Stomach (tissue), 9 donors: ENCODE measurements around the gene C17orf67. TPM values are rescaled to one million over a fixed set of nuclear protein-coding genes. Genes with fewer than 3 reads are reported as not detected.

ENCODE experiments used
- DNase-seq, 2 donors: peaks; one replicate each; pipeline versions ENCODE4 v3.0.0 to v3.0.0-alpha.2; 2013 to 2019
- H3K27ac ChIP-seq, 5 donors: fragments of 200-600 bp in 4 of 5; sonication (generic) in 4 of 5; one replicate each; pipeline ENCODE4 v1.5.1; 2013 to 2019; ENCODE audit warnings: mild to moderate bottlenecking in 1 of 5, moderate library complexity in 1 of 5
- H3K27me3 ChIP-seq, 3 donors: fragments of 200-600 bp; sonication (generic); one replicate each; pipeline ENCODE4 v1.5.1; 2017 to 2019; ENCODE audit warnings: mixed run types in 1 of 3
- H3K36me3 ChIP-seq, 4 donors: fragments of 200-600 bp; sonication (generic); 1 replicate in 3 of 4; 2 replicates in 1 of 4; pipeline ENCODE4 v1.5.1; 2016 to 2019
- H3K4me1 ChIP-seq, 4 donors: fragments of 200-600 bp; sonication (generic); one replicate each; pipeline ENCODE4 v1.5.1; 2016 to 2019
- H3K4me3 ChIP-seq, 4 donors: fragments of 200-600 bp; sonication (generic) in 3 of 4; one replicate each; pipeline ENCODE4 v1.5.1; 2016 to 2019; ENCODE audit warnings: mild to moderate bottlenecking in 1 of 4
- H3K9me3 ChIP-seq, 4 donors: fragments of 200-600 bp; sonication (generic); one replicate each; pipeline ENCODE4 v1.5.1; 2016 to 2019
- EP300 ChIP-seq: sonication (generic); formaldehyde crosslinking; IDR thresholded peaks from one replicate; pipeline ENCODE4 v1.6.1; 2017; ENCODE audit warnings: antibody characterized with exemption
- POLR2A ChIP-seq, 4 donors: fragments of 450-650 bp; IDR thresholded peaks; one replicate each; pipeline ENCODE4 v1.6.1; 2016; ENCODE audit warnings: antibody characterized with exemption in 4 of 4, control low read depth in 2 of 4, mild to moderate bottlenecking in 1 of 4, moderate library complexity in 1 of 4
- POLR2AphosphoS5 ChIP-seq, 3 donors: sonication (generic); formaldehyde crosslinking; IDR thresholded peaks; one replicate each; pipeline ENCODE4 v1.6.1; 2016; ENCODE audit warnings: antibody characterized with exemption in 3 of 3
- WGBS, 5 donors: extraction: QIAGEN DNeasy Blood & Tissue Kit in 3 of 5; methylation state at CpG; one replicate each; pipeline versions ENCODE4 v1.1.5 to v1.1.7; 2013 to 2018; 5-methylcytosine and 5-hydroxymethylcytosine counted together
- intact Hi-C: fragments of 100-400 bp; cut with DNase I; formaldehyde crosslinking; loops from one replicate; pipeline ENCODE4 v1.15.1; 2023; ENCODE audit warnings: low total_unique reads
- polyA plus RNA-seq, 3 donors: library from polyadenylated mRNA; stranded (reverse); fragments of 200-250 nt; gene quantifications; one replicate each; pipeline ENCODE4 v1.2.3, GENCODE V29; 2013
- total RNA-seq, 5 donors: library from RNA; depleted of rRNA; stranded (reverse); fragments of >200 nt; gene quantifications; one replicate each; pipeline versions ENCODE4 v1.1.0 to v1.2.3, GENCODE V29; 2014 to 2016
- TF ChIP-seq, protein P1 (sequence below), 7 experiments: fragments of 450-650 bp in 4 of 7; fragments of 200-600 bp in 3 of 7; sonication (generic) in 3 of 7; IDR thresholded peaks; one replicate each; pipeline ENCODE4 v1.5.1; 2016 to 2019; ENCODE audit warnings: antibody characterized with exemption in 7 of 7, control low read depth in 2 of 7, mild to moderate bottlenecking in 1 of 7
- donor health status: healthy with polysubstance abuse.
- donor health status: Bipolar disorder and iron deficiency.
- donor health status: healthy.

The C17orf67 gene
- total and polyA plus RNA-seq, 8 donors = 0.72 to 4.6 (median 1.5) TPM; not detected in 2

DNA sequence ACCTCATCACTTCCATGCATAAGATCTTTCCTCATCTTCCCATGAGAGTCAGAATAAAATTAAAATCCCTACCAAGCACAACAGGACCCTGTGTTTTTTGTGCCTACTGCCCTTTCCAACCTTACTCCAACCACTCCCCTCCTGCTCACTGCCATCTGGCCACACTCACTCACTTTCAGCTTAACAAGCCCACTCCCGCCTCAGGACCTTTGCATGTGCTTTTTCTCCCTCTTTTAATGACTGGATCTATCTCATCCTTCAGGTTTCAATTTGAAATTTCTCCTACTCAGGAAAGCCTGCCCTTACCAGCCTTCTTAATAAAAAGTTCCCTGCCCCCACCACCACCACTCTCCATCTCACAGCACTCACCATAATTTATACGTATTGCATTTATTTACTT is 14.7 kb downstream of the C17orf67 start:
- intact Hi-C loops = no loop called here
- Histone ChIP-seq H3K27me3 (no peaks in the 10 kb centered on the region), H3K9me3 (no peaks in the 10 kb centered on the region), H3K4me1 (peaks cover 0 to 10% (median 6%) of the 10 kb centered on the region in 4 donors), H3K4me3 (no peak overlapping the region), H3K36me3 (peaks cover 0 to 2% (median 0%) of the 10 kb centered on the region in 4 donors), H3K27ac (no peak overlapping the region)
- 77 to 88% (median 87%) methylated on average over 2 of the region's 2 CpGs for WGBS, 5 donors
- TF ChIP-seq, protein P1, sequence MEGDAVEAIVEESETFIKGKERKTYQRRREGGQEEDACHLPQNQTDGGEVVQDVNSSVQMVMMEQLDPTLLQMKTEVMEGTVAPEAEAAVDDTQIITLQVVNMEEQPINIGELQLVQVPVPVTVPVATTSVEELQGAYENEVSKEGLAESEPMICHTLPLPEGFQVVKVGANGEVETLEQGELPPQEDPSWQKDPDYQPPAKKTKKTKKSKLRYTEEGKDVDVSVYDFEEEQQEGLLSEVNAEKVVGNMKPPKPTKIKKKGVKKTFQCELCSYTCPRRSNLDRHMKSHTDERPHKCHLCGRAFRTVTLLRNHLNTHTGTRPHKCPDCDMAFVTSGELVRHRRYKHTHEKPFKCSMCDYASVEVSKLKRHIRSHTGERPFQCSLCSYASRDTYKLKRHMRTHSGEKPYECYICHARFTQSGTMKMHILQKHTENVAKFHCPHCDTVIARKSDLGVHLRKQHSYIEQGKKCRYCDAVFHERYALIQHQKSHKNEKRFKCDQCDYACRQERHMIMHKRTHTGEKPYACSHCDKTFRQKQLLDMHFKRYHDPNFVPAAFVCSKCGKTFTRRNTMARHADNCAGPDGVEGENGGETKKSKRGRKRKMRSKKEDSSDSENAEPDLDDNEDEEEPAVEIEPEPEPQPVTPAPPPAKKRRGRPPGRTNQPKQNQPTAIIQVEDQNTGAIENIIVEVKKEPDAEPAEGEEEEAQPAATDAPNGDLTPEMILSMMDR (IDR thresholded peaks at IDR 0.05) = no peak
- TF ChIP-seq POLR2AphosphoS5 (IDR thresholded peaks at IDR 0.05) (no peak), EP300 (no peak), POLR2A (IDR thresholded peaks at IDR 0.05) (no peak)
- DNase-seq = no peak

DNA sequence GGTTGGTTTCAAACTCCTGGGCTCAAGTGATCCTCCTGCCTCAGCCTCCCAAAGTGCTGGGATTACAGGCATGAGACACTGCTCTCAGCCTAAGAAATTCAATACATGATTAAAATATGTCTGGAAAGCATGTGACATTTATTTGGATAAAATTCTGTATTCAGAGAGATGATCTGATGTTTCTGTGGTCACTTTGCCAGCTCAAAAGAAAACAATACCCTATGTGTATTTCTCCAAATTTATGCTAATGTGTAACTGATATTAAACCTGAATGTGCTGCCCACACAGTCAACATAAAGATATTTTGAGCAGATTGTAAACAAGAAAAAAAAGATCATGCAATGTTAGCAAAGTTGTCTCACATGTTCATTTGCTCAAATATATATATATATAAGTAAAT is 16.7 kb downstream of the C17orf67 start:
- H3K27me3 ChIP-seq = no peaks in the 10 kb centered on the region
- H3K27ac ChIP-seq = no peak overlapping the region
- DNase-seq = no peak
- H3K4me3 ChIP-seq = no peak overlapping the region
- intact Hi-C loops = no loop called here
- H3K4me1 ChIP-seq = peaks cover 0 to 10% (median 6%) of the 10 kb centered on the region in 4 donors
- no peaks in the 10 kb centered on the region for H3K9me3 ChIP-seq
- H3K36me3 ChIP-seq = no peaks in the 10 kb centered on the region
- TF ChIP-seq POLR2A (IDR thresholded peaks at IDR 0.05) (no peak), POLR2AphosphoS5 (IDR thresholded peaks at IDR 0.05) (no peak), EP300 (no peak)
- TF ChIP-seq, protein P1 (IDR thresholded peaks at IDR 0.05) = no peak

DNA sequence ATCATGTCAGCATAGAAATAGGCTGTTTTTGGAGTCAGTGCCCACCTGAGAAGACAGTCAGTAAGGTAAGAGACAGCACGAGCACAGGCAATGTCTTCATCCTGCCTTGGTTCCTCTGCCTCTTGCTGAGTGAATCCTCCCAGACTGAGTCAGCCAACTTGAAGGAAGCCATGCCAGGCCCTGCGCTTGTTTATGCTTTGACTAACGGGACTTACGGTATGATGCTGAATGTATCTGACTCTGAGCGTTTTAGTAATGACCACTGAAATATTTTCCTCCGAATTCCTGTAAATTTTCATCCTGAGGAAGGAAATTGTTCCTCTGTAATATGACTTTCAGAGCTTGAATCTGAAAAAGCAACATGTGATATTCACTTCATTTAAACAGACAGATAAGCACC is 18.0 kb downstream of the C17orf67 start:
- TF ChIP-seq EP300 (no peak), POLR2AphosphoS5 (IDR thresholded peaks at IDR 0.05) (no peak), POLR2A (IDR thresholded peaks at IDR 0.05) (no peak)
- TF ChIP-seq, protein P1 (IDR thresholded peaks at IDR 0.05) = no peak
- intact Hi-C loops = no loop called here
- Histone ChIP-seq H3K27ac (no peak overlapping the region), H3K36me3 (no peaks in the 10 kb centered on the region), H3K27me3 (no peaks in the 10 kb centered on the region), H3K4me1 (peaks cover 0 to 10% (median 6%) of the 10 kb centered on the region in 4 donors), H3K4me3 (no peak overlapping the region), H3K9me3 (no peaks in the 10 kb centered on the region)
- DNase-seq = no peak
- WGBS, 5 donors = 67 to 77% (median 72%) methylated on average over 6 of the region's 6 CpGs

DNA sequence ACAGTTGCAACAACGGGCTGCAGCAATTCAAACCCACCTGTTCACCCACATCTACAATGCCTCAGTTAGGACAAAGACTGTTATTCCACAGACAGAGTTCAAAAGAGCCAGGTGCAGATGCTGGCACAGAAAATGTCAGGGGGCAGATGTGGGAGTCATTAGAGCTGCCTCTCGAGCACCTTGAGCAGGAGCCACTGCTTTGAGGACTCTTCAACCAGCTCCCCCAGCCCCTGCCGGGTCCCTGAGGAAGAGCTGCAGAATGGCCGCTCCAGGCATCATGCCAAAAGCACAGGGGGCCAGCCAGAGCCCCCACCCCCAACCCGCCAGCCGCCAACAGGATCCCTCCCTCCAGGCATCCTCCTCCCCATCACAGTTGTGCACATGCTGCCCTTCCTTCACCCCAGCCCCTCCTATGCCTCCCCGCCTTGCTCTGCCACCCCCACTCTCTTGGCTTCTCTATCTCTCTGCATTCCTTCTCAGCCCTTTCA is 20.8 kb downstream of the C17orf67 start:
- no peaks in the 10 kb centered on the region for H3K9me3 ChIP-seq
- DNase-seq = no peak
- no peaks in the 10 kb centered on the region for H3K36me3 ChIP-seq
- no peaks in the 10 kb centered on the region for H3K27me3 ChIP-seq
- H3K4me1 ChIP-seq = peaks cover 0 to 13% (median 8%) of the 10 kb centered on the region in 4 donors
- TF ChIP-seq POLR2A (IDR thresholded peaks at IDR 0.05) (no peak), POLR2AphosphoS5 (IDR thresholded peaks at IDR 0.05) (no peak), EP300 (no peak)
- TF ChIP-seq, protein P1 (IDR thresholded peaks at IDR 0.05) = no peak
- intact Hi-C loops = no loop called here
- H3K4me3 ChIP-seq = no peak overlapping the region
- no peak overlapping the region for H3K27ac ChIP-seq
- 68 to 75% (median 71%) methylated on average over 7 of the region's 7 CpGs for WGBS, 5 donors
